A549 (cell line): ENCODE results near the gene ACOXL.

Source experiments
- CEBPB ChIP-seq, 2 experiments: fragments of >200 bp in 1 of 2; sonication (Bioruptor Twin) in 1 of 2; formaldehyde crosslinking in 1 of 2; IDR thresholded peaks; 2 replicates each; pipeline ENCODE4 v1.6.1; 2012 to 2016
- EP300 ChIP-seq, 2 experiments: fragments of >200 bp; sonication (Bioruptor Twin); formaldehyde crosslinking; IDR thresholded peaks; 2 replicates in 1 of 2; 3 replicates in 1 of 2; pipeline ENCODE4 v1.6.1; 2016 to 2017
- GATA3 ChIP-seq: IDR thresholded peaks from 2 replicates; pipeline ENCODE4 v1.6.1; 2012; ENCODE audit warnings: borderline replicate concordance
- HOXA7 ChIP-seq: fragments of 250-450 bp; sonication (Bioruptor Pico); IDR thresholded peaks from 2 replicates; pipeline ENCODE4 v1.5.0; 2020; ENCODE audit warnings: mild to moderate bottlenecking, moderate library complexity
- MAX ChIP-seq: IDR thresholded peaks from 2 replicates; pipeline ENCODE4 v1.6.1; 2012
- USF2 ChIP-seq: fragments of 450-650 bp; IDR thresholded peaks from 2 replicates; pipeline ENCODE4 v1.6.1; 2014; ENCODE audit warnings: antibody characterized with exemption
- ZNF302 ChIP-seq: fragments of 250-450 bp; sonication (Bioruptor Pico); IDR thresholded peaks from 2 replicates; pipeline ENCODE4 v1.9.0; 2021; ENCODE audit warnings: inconsistent platforms, mild to moderate bottlenecking, moderate library complexity
- ZSCAN20 ChIP-seq: fragments of 250-450 bp; sonication (Bioruptor Pico); IDR thresholded peaks from 2 replicates; pipeline ENCODE4 v1.8.0; 2022; ENCODE audit warnings: mild to moderate bottlenecking, moderate library complexity
- TF ChIP-seq, protein P1 (sequence below): fragments of >200 bp; sonication (Bioruptor Twin); formaldehyde crosslinking; IDR thresholded peaks from 3 replicates; pipeline ENCODE4 v1.5.1; 2016
- TF ChIP-seq, protein P2 (sequence below): fragments of 200-600 bp; sonication (generic); IDR thresholded peaks from 2 replicates; pipeline ENCODE4 v1.6.1; 2016; ENCODE audit warnings: antibody characterized with exemption, mild to moderate bottlenecking, moderate library complexity

DNA sequence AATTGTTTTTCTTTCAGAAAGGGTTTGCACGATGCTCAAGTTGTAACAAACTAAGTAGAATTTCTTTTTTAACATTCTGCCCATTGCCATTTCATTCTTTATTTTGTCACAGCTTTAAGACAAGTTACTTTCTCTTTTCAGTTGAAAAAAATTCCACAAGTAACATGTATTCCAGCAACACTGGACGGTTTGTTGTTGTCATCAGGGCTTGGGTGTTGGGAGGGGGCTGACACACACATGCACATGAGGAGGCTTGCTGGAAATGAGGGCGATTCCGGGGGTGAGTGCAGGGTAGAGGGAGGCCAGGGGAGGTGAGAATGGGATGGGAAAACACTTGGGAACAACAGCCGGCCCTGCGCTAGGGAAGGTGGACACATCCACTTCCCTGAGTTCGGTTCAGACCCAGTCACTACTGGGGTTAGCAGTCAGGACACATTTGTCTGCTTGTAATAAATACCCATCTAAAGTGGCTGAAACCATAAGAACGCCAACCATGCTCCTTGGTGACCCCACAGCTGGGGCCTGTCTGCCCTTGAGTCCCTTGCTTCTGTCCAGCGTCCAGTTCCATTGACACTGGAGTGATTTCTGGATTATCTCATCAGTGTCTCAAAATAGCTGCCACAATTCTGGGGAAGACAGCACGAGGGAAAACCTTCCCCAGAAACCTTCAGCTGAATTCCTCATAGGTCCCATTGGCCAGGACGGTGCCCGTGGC, 246.5 kb downstream of the ACOXL start:
- no peak for TF ChIP-seq CEBPB (IDR thresholded peaks at IDR 0.05)
- TF ChIP-seq GATA3, result no peak
- TF ChIP-seq, protein P1, sequence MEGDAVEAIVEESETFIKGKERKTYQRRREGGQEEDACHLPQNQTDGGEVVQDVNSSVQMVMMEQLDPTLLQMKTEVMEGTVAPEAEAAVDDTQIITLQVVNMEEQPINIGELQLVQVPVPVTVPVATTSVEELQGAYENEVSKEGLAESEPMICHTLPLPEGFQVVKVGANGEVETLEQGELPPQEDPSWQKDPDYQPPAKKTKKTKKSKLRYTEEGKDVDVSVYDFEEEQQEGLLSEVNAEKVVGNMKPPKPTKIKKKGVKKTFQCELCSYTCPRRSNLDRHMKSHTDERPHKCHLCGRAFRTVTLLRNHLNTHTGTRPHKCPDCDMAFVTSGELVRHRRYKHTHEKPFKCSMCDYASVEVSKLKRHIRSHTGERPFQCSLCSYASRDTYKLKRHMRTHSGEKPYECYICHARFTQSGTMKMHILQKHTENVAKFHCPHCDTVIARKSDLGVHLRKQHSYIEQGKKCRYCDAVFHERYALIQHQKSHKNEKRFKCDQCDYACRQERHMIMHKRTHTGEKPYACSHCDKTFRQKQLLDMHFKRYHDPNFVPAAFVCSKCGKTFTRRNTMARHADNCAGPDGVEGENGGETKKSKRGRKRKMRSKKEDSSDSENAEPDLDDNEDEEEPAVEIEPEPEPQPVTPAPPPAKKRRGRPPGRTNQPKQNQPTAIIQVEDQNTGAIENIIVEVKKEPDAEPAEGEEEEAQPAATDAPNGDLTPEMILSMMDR, result no peak
- TF ChIP-seq USF2, result no peak
- no peak for TF ChIP-seq EP300 (IDR thresholded peaks at IDR 0.05)
- TF ChIP-seq, protein P2, sequence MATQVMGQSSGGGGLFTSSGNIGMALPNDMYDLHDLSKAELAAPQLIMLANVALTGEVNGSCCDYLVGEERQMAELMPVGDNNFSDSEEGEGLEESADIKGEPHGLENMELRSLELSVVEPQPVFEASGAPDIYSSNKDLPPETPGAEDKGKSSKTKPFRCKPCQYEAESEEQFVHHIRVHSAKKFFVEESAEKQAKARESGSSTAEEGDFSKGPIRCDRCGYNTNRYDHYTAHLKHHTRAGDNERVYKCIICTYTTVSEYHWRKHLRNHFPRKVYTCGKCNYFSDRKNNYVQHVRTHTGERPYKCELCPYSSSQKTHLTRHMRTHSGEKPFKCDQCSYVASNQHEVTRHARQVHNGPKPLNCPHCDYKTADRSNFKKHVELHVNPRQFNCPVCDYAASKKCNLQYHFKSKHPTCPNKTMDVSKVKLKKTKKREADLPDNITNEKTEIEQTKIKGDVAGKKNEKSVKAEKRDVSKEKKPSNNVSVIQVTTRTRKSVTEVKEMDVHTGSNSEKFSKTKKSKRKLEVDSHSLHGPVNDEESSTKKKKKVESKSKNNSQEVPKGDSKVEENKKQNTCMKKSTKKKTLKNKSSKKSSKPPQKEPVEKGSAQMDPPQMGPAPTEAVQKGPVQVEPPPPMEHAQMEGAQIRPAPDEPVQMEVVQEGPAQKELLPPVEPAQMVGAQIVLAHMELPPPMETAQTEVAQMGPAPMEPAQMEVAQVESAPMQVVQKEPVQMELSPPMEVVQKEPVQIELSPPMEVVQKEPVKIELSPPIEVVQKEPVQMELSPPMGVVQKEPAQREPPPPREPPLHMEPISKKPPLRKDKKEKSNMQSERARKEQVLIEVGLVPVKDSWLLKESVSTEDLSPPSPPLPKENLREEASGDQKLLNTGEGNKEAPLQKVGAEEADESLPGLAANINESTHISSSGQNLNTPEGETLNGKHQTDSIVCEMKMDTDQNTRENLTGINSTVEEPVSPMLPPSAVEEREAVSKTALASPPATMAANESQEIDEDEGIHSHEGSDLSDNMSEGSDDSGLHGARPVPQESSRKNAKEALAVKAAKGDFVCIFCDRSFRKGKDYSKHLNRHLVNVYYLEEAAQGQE, result no peak
- TF ChIP-seq ZSCAN20 (CRISPR knock-in tag), result no peak
- no peak for TF ChIP-seq ZNF302 (CRISPR knock-in tag)
- no peak for TF ChIP-seq HOXA7 (CRISPR knock-in tag)
- no peak for TF ChIP-seq MAX
